GM12873 (cell line): ENCODE results near the gene AUTS2.

Experiments used
- TF ChIP-seq, protein P1 (sequence below): IDR thresholded peaks from 2 replicates; pipeline ENCODE4 v1.5.1; 2012; ENCODE audit warnings: low read depth, mild to moderate bottlenecking, moderate library complexity, low read length, control low read depth; ENCODE audit not compliant: insufficient read depth; ENCODE audit errors: missing control alignments

AUTS2 gene

DNA sequence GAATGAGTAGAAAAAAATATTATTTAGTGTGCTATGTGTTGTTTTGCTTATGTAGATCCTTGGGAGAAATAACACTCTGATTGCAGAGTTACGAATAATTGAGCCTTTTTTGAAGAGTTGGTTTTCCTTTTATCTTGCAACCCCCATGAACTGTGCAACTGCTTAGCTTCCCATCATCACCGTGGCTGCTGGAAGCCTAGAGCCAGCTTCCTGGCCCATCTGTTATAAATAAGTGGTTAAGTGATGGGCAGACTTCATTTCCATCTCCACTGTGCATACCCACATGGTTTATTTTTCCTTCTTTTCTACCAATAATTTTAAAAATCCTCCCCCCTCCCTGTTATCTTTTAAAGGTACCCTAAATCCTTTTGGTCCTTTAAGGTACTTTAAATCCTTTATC is 978.8 kb downstream of the AUTS2 start:
- TF ChIP-seq, protein P1, sequence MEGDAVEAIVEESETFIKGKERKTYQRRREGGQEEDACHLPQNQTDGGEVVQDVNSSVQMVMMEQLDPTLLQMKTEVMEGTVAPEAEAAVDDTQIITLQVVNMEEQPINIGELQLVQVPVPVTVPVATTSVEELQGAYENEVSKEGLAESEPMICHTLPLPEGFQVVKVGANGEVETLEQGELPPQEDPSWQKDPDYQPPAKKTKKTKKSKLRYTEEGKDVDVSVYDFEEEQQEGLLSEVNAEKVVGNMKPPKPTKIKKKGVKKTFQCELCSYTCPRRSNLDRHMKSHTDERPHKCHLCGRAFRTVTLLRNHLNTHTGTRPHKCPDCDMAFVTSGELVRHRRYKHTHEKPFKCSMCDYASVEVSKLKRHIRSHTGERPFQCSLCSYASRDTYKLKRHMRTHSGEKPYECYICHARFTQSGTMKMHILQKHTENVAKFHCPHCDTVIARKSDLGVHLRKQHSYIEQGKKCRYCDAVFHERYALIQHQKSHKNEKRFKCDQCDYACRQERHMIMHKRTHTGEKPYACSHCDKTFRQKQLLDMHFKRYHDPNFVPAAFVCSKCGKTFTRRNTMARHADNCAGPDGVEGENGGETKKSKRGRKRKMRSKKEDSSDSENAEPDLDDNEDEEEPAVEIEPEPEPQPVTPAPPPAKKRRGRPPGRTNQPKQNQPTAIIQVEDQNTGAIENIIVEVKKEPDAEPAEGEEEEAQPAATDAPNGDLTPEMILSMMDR = no peak

DNA sequence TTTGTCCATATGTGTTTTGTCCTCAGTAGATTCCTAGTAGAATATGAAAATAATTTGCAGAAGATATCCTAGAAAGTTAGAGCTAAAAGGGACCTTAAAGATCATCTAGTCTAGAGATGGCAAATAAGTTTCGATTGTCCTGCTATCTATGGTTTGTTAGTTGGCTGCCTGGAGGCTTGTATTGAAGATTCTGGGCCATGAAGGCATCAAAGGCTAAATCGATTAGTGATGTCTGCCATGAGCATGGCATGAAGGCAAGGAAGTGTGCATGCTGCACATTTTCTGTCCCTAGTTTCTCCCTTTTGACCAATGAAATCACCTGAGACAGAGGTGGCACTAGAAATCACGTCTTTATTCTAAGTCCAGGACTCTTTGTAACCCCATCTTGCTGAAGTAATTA is 979.9 kb downstream of the AUTS2 start:
- TF ChIP-seq, protein P1 = no peak

DNA sequence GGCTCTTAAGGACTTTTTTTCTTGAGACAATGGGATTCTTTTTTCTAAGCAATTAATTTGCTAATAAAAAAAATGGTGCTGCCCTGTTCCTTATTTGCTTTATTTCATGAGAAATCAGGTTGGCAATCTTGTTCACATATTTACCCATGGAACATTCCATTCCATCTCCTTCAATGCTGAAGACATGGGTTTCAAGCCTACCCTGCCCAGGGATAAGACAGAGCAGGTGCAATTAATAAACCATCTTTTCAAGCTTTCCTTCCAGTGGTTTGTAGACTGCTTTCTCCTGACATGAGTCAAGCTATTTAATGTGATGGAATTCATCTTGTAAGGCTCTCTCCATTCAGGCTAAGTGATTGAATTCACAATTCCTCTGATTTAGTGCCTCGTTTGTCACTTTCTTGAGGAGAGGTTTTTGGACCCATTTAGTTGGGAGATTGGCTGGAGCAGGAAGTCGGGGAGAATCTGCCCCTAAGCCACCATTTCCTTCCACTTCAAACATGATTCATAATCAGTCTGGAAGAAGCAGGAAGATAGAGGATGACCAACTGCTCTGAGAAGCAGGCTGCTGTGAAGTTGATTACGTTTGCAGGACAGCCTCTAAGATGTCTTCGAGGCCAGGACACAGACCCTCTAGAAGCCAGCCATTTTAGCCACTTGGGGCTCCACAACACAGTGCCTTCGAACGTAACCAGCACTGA is 981.3 kb downstream of the AUTS2 start:
- TF ChIP-seq, protein P1 = no peak

DNA sequence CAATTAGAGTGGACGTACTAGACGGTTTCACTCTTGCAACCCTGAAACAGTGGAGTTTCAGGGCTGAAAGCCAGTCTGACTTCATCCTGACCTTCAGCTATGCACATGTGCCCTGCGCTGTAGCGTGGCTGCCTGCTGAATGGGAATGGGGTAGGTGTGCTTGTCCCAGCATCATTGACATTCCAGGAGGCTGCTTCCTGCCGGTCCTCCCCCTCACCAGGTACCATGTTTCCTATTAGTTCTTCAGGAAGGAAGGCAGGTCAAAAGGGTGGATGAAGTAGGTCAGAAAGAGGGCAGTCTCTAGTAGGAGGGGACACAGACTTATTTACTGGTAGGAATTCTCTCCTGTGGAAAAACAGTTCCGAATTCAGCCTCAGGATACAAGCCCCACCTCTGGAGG is 981.9 kb downstream of the AUTS2 start:
- TF ChIP-seq, protein P1 = no peak

DNA sequence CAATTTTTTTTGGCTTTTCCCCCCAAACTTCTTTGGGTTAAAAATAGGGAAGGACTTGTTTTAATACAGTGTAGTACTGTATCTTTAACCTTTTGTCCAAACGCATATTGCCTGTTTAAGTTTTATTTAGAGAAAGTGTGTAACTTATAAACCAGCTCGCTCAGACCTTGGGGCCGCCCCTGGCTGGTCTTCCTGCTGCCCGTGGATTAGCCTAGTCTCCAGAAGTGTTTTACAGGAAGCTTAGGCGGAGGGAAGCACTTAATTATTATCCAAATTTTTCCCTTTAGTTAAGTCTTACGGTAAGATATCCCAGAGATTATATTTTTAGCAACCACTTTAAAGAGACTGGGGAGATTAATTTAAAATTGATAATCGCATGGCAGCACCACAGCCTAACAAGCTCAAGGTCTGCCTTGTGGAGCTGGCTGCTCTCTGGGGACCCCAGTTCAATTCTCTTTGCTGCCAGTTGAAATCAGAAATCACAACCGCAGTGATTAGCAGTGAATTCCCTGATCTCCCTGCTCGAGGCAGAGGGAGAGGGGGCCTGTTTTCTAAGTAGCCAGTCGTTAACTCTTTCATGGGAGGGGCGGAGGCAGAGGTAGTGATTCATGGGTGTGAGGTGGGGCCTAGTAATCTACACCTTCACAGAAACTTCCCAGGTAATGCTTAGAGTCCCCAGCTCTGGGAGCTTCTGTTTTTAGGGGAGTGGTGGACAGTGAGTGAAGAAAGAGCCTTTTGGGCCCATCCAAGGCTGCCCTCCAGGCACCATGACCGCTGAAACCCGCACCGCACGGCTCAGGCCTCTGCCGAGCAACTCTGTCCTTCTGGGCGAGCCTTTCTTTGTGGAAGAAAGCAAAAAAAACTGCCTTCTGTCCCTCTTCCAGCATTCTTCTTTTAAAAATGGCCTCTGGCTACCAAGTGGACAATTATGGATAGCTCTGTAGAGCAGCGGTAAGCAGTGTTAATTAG is 984.9 kb downstream of the AUTS2 start:
- TF ChIP-seq, protein P1 = no peak

DNA sequence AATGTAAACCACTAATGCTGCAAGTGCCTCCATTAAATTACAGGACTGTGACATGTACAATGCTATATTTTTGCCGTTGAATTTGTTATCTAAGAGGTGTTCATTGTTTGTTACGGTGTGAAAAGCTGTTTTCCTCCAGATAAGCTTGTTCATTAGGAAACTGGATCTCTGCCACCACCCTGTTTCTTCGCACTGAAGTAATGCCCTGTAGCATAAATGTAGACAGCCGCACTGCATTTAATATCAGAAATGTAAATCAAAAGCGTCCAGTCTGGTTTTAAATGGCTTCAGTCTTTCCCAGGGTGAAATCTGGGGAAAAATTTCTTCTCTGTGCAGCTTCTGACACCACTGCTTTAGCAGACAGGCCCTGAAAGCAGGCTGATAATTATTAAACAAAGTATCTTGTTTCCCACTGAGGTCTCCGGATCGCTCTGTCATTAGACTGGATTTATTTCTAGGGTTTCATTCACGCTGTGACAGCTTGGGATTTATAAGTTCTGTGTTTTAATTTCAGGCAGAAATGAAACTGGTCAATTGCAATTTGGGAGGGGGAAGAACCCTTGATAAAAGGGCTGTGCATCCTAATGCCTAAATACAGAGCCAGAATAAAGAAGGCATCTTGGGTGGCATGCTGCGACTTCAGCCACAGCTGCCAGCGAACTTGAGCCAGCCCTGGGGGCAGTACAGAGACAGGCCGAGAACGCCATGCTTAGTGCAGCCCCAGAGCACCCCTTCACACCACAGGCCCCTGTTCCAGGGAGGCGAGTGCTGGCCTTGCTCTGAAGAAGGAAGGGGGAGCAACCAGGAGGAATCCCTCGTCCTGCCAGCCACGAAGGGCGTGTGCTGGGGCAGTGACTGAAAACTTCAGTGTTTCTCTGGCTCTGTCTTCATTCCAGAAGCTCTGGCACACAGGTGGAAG is 985.9 kb downstream of the AUTS2 start:
- TF ChIP-seq, protein P1 = no peak
